K562 (cell line): ENCODE results near the gene SDK1. TPM values are rescaled to one million over a fixed set of nuclear protein-coding genes. Genes with fewer than 3 reads are reported as not detected.

ENCODE experiments used
- ATAC-seq: fragments of 200-7000 bp; cut with Tn5 transposase; 3 replicates; pipeline ENCODE4 v1.9.1; 2020; ENCODE audit warnings: moderate library complexity
- BruUV-seq: library from RNA; stranded (reverse); fragments of 400-500 nt; replicated peaks from 2 replicates; lab custom pipeline; 2021; lab: Mats Ljungman, UMichigan
- CTCF ChIA-PET: fragments of 300-600 bp; formaldehyde crosslinking; extraction: SDS; loops from one replicate; lab custom pipeline; 2021; ENCODE audit warnings: low intra/inter-chr PET ratio; lab: Yijun Ruan, JAX
- POLR2A ChIA-PET: fragments of 300-600, 350-650 bp; sonication (Branson Sonifier 250); formaldehyde crosslinking; extraction: SDS; loops from one replicate; lab custom pipeline; 2021; ENCODE audit warnings: antibody characterized with exemption, inconsistent platforms; lab: Yijun Ruan, JAX
- DNase-seq, 4 experiments: peaks; one replicate each; pipeline versions ENCODE4 v3.0.0 to v3.0.0-alpha.2; 2011 to 2018; ENCODE audit warnings: low spot score in 3 of 4, mixed read lengths in 3 of 4; ENCODE audit errors: extremely low read depth in 1 of 4
- FAIRE-seq: peaks from 2 replicates; lab custom pipeline; 2011; peaks lifted over from hg19 to GRCh38; lab: Jason Lieb, UNC
- H2AFZ ChIP-seq: 2 replicates; pipeline ENCODE4 v1.6.0; 2011; ENCODE audit warnings: low read depth, low read length, control low read depth, inconsistent platforms
- H3K27ac ChIP-seq: fragments of 200-600 bp; 3 replicates; pipeline ENCODE4 v1.8.0; 2011; ENCODE audit warnings: low read depth, mild to moderate bottlenecking, control low read depth, inconsistent platforms, low read length, moderate library complexity, mixed read lengths; ENCODE audit errors: extremely low read depth
- H3K27me3 ChIP-seq, 2 experiments: fragments of 300-600 bp in 1 of 2; 2 replicates in 1 of 2; 3 replicates in 1 of 2; pipeline versions ENCODE4 v1.6.0 to v1.8.0; 2011; ENCODE audit warnings: inconsistent platforms in 2 of 2, low read length in 2 of 2, mild to moderate bottlenecking in 1 of 2, mixed read lengths in 1 of 2, moderate library complexity in 1 of 2; ENCODE audit not compliant: control insufficient read depth in 2 of 2, insufficient read depth in 2 of 2
- H3K36me3 ChIP-seq: fragments of 300-600 bp; 3 replicates; pipeline ENCODE4 v1.8.0; 2011; ENCODE audit warnings: mild to moderate bottlenecking, low read length, inconsistent platforms; ENCODE audit not compliant: control insufficient read depth, insufficient read depth
- H3K4me1 ChIP-seq, 2 experiments: fragments of 200-600 bp in 1 of 2; replicated peaks in 1 of 2; 2 replicates in 1 of 2; 3 replicates in 1 of 2; pipeline versions ENCODE4 v1.5.1 to v1.8.0; 2011; ENCODE audit warnings: inconsistent platforms in 2 of 2, low read length in 2 of 2, mild to moderate bottlenecking in 1 of 2, mixed read lengths in 1 of 2, moderate library complexity in 1 of 2; ENCODE audit not compliant: control insufficient read depth in 2 of 2, insufficient read depth in 2 of 2
- H3K4me2 ChIP-seq: 2 replicates; pipeline ENCODE4 v1.6.1; 2011; ENCODE audit warnings: low read length, control low read depth, inconsistent platforms, mixed read lengths; ENCODE audit not compliant: insufficient read depth
- H3K4me3 ChIP-seq: fragments of 200-600 bp; sonication (generic), shearing (Covaris generic); 2 replicates; pipeline ENCODE4 v1.5.1; 2016; ENCODE audit warnings: control low read depth, inconsistent platforms
- H3K79me2 ChIP-seq: fragments of 200-600 bp; 3 replicates; pipeline ENCODE4 v1.8.0; 2011; ENCODE audit warnings: low read length, inconsistent platforms; ENCODE audit not compliant: control insufficient read depth, insufficient read depth
- H3K9ac ChIP-seq, 2 experiments: 2 replicates each; pipeline versions ENCODE4 v1.6.0 to v1.6.1; 2011; ENCODE audit warnings: low read depth in 2 of 2, low read length in 2 of 2, control low read depth in 1 of 2, inconsistent platforms in 1 of 2, mild to moderate bottlenecking in 1 of 2, mixed read lengths in 1 of 2; ENCODE audit not compliant: insufficient read depth in 1 of 2
- H3K9me1 ChIP-seq: one replicate; pipeline ENCODE4 v1.6.0; 2011; ENCODE audit warnings: inconsistent platforms, mild to moderate bottlenecking, low read length, moderate library complexity; ENCODE audit not compliant: control insufficient read depth, insufficient read depth
- H3K9me3 ChIP-seq: replicated peaks from 2 replicates; pipeline ENCODE4 v1.5.1; 2011; ENCODE audit warnings: low read depth, low read length, inconsistent platforms; ENCODE audit not compliant: control insufficient read depth, insufficient read depth
- H4K20me1 ChIP-seq: replicated peaks from 2 replicates; pipeline ENCODE4 v1.6.1; 2011; ENCODE audit warnings: low read length, inconsistent platforms, mixed read lengths; ENCODE audit not compliant: control insufficient read depth, insufficient read depth
- CSDE1 ChIP-seq, 2 experiments: fragments of 450-650 bp; IDR thresholded peaks; 2 replicates each; pipeline ENCODE4 v1.6.1; 2016; ENCODE audit warnings: mild to moderate bottlenecking in 1 of 2
- E4F1 ChIP-seq: fragments of 250-450 bp; sonication (Bioruptor Pico); IDR thresholded peaks from 2 replicates; pipeline ENCODE4 v1.5.0; 2021; ENCODE audit warnings: mild to moderate bottlenecking, borderline replicate concordance
- GTF2F1 ChIP-seq: IDR thresholded peaks from 2 replicates; pipeline ENCODE4 v1.6.1; 2011; ENCODE audit warnings: low read depth, low read length, improper control_type of control experiment
- HIVEP1 ChIP-seq: fragments of 250-450 bp; sonication (Bioruptor Pico); IDR thresholded peaks from 2 replicates; pipeline ENCODE4 v1.4.0; 2020; ENCODE audit warnings: mild to moderate bottlenecking
- MEIS2 ChIP-seq: fragments of 450-650 bp; IDR thresholded peaks from 2 replicates; pipeline ENCODE4 v1.6.1; 2014; ENCODE audit warnings: mild to moderate bottlenecking; ENCODE audit not compliant: partially characterized antibody
- NEUROD1 ChIP-seq: fragments of 150-350 bp; IDR thresholded peaks from 2 replicates; pipeline ENCODE4 v1.6.1; 2014; ENCODE audit warnings: borderline replicate concordance, low read length, low read depth; ENCODE audit not compliant: partially characterized antibody
- SIRT6 ChIP-seq: IDR thresholded peaks from one replicate; pipeline ENCODE4 v1.6.1; 2012; ENCODE audit warnings: low read depth, mild to moderate bottlenecking, control low read depth, inconsistent platforms, low read length, moderate library complexity
- SMARCA4 ChIP-seq: fragments of 450-650 bp; IDR thresholded peaks from 2 replicates; pipeline ENCODE4 v1.6.1; 2016
- SRF ChIP-seq, 2 experiments: fragments of 250-450, 450-650 bp in 1 of 2; sonication (Bioruptor Pico) in 1 of 2; sonication (generic) in 1 of 2; formaldehyde crosslinking; IDR thresholded peaks; 2 replicates each; pipeline versions ENCODE4 v1.5.0 to v1.5.1; 2020 to 2022; ENCODE audit warnings: mild to moderate bottlenecking in 1 of 2, missing genetic modification reagents in 1 of 2
- TCF7L2 ChIP-seq: fragments of 150-350 bp; IDR thresholded peaks from 2 replicates; pipeline ENCODE4 v1.6.1; 2016; ENCODE audit warnings: low read depth, mild to moderate bottlenecking, low read length, moderate library complexity
- TFAM ChIP-seq: fragments of 250-450 bp; sonication (Bioruptor Pico); conservative IDR thresholded peaks from 2 replicates; pipeline ENCODE4 v1.5.0; 2021; ENCODE audit warnings: mild to moderate bottlenecking, moderate library complexity
- ZFP30 ChIP-seq: fragments of 250-450 bp; sonication (Bioruptor Pico); IDR thresholded peaks from 2 replicates; pipeline ENCODE4 v1.8.0; 2022; ENCODE audit warnings: moderate library complexity, mild to moderate bottlenecking, inconsistent platforms, borderline replicate concordance
- ZNF316 ChIP-seq: fragments of 450-650 bp; IDR thresholded peaks from 2 replicates; pipeline ENCODE4 v1.6.1; 2016
- ZNF507 ChIP-seq: conservative IDR thresholded peaks from 2 replicates; pipeline ENCODE4 v1.6.1; 2017; ENCODE audit warnings: missing genetic modification characterization, missing compliant biosample characterization
- WGBS: fragments of 100-300 bp; shearing (Covaris generic); methylation state at CpG from one replicate; pipeline ENCODE4 v1.1.6; 2016; ENCODE audit warnings: low coverage, mixed read lengths; ENCODE audit not compliant: insufficient coverage; ENCODE audit errors: missing lambda C conversion rate; 5-methylcytosine and 5-hydroxymethylcytosine counted together
- in situ Hi-C: fragments of 300-500 bp; cut with MboI; formaldehyde crosslinking; loops from 4 replicates; pipeline ENCODE4 v1.15.0; 2018; ENCODE audit warnings: inconsistent platforms, mixed read lengths
- intact Hi-C: fragments of 100-400 bp; cut with micrococcal nuclease; formaldehyde crosslinking; loops from 2 replicates; pipeline ENCODE4 v1.14.2; 2022
- polyA plus RNA-seq, 8 experiments: library from polyadenylated mRNA; depleted of rRNA in 4 of 8; stranded (reverse) in 5 of 8; unstranded in 3 of 8; fragments of >200 nt; fragmentation: Nextera tagmentation in 2 of 8; fragmentation: Illumina TruSeq in 1 of 8; extraction: Ambion mirVana in 2 of 8; extraction: Trizol in 1 of 8; gene quantifications; 2 replicates each; pipeline versions ENCODE4 v1.2.1 to v1.2.3, GENCODE V29; 2011 to 2014; ENCODE audit warnings: inconsistent platforms in 1 of 8, missing spikeins in 1 of 8
- total RNA-seq, 7 experiments: library from RNA; depleted of rRNA in 6 of 7; stranded (reverse); fragments of >200 nt in 6 of 7; fragmentation: Illumina TruSeq in 2 of 7; extraction: Trizol in 2 of 7; gene quantifications; 2 replicates each; pipeline versions ENCODE4 v1.2.1 to v1.2.3, GENCODE V29; 2011 to 2021; ENCODE audit warnings: low replicate concordance in 1 of 7

Gene SDK1
- total and polyA plus RNA-seq, 9 of the 15 experiments (the other 6 are each of a cell fraction or from before 2014, with no cell fraction given) = 0.16 TPM; not detected in 8

GRCh38 chr7:3860932-3861331, 559.9 kb downstream of the SDK1 start (continued):
- no peak for TF ChIP-seq SRF (CRISPR knock-in tag; IDR thresholded peaks at IDR 0.05)
- TF ChIP-seq SIRT6 = no peak
- TF ChIP-seq E4F1 (CRISPR knock-in tag) = no peak

- no TSS peak for BruUV-seq
- intact Hi-C loops (no loop called here), in situ Hi-C loops (no loop called here)
- no peak for TF ChIP-seq ZFP30 (CRISPR knock-in tag)
- no peak for TF ChIP-seq TFAM (CRISPR knock-in tag)
- no peak for TF ChIP-seq MEIS2
- no peak for TF ChIP-seq TCF7L2
- no peak for TF ChIP-seq HIVEP1
- no peak for TF ChIP-seq SMARCA4
- TF ChIP-seq GTF2F1 = no peak
- no peak for TF ChIP-seq CSDE1 (IDR thresholded peaks at IDR 0.05)
- TF ChIP-seq ZNF507 = no peak
- no peak for TF ChIP-seq NEUROD1
- TF ChIP-seq ZNF316 = no peak
- Histone ChIP-seq H3K4me1 (no peaks in the 10 kb centered on the region), H3K9ac (no peak overlapping the region), H3K27me3 (peaks cover 0 to 5% of the 10 kb centered on the region in 2 experiments; a peak in 4 of 5 replicates), H3K9me3 (no peaks in the 10 kb centered on the region), H3K79me2 (no peaks in the 10 kb centered on the region), H3K9me1 (no peaks in the 10 kb centered on the region), H4K20me1 (no peaks in the 10 kb centered on the region), H3K4me2 (no peak overlapping the region), H3K27ac (no peak overlapping the region), H3K4me3 (no peak overlapping the region), H2AFZ (no peak overlapping the region), H3K36me3 (no peaks in the 10 kb centered on the region)
- ATAC-seq = no peak
- DNase-seq = no peak
- ChIA-PET CTCF (no interaction called here), POLR2A (interaction anchor here (0.6 kb wide), 1 partner anchor 1137 kb away, joined by 3 read pairs; no protein-coding TSS in a partner anchor)
- 0% methylated on average over 1 of the region's 1 CpG for WGBS
- no peak for FAIRE-seq
Observed at GRCh38 chr7:3861386-3861785, 560.3 kb downstream of the SDK1 start.
